ENCODE data around the gene NTMT1.

DNA sequence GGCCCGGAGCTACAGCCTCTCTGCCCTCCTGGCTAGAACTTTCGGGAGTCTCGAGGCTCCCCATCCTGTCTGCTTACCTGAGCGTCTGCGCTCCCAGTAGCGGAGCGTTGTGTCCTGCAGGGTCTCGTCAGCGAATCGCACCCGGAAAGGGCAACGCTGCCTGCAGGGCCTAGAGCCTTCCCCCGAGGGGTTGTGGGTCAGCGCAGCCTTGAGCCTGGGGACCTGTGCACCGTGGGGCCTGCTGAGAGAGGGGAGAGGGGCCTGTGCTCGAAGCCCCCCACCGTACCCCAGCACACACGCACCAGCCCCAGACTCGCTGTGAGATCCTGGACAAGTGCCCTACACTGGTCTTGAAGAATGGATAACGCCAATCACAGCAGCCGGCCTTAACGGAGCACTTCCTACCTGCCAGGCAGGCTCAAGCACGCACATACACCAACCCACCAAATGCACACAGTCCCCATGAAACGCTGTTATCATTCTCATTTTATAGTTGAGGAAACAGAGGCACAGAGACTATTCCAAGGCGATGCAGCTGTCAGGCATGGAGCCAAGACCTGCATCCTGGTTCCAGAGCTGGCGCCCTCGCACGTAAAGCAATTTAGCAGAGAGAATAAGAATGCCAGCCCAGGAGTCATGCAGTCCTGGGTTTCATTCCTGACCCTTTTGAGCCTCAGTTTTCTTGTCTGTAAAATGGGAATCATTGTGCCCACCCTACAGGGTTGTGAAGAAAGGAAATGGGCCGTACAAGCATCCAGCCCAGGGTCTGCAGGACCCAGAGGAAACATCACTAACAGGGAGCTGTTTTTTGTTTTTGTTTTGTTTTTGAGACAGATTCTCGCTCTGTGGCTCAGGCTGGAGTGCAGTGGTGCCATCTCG, 10.3 kb upstream of the NTMT1 start:
- no peak for TF ChIP-seq EZH2phosphoT487 (IDR thresholded peaks at IDR 0.05; ENCODE audit: borderline replicate concordance)
- TF ChIP-seq, protein P1, sequence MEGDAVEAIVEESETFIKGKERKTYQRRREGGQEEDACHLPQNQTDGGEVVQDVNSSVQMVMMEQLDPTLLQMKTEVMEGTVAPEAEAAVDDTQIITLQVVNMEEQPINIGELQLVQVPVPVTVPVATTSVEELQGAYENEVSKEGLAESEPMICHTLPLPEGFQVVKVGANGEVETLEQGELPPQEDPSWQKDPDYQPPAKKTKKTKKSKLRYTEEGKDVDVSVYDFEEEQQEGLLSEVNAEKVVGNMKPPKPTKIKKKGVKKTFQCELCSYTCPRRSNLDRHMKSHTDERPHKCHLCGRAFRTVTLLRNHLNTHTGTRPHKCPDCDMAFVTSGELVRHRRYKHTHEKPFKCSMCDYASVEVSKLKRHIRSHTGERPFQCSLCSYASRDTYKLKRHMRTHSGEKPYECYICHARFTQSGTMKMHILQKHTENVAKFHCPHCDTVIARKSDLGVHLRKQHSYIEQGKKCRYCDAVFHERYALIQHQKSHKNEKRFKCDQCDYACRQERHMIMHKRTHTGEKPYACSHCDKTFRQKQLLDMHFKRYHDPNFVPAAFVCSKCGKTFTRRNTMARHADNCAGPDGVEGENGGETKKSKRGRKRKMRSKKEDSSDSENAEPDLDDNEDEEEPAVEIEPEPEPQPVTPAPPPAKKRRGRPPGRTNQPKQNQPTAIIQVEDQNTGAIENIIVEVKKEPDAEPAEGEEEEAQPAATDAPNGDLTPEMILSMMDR (IDR thresholded peaks at IDR 0.05 in 2 of 3, conservative IDR thresholded peaks at IDR 0.05 in 1 of 3; ENCODE audit: borderline replicate concordance in 1 of 3, insufficient read depth in 1 of 3, low read depth in 2 of 3, low read length in 2 of 3) = no peak
- TF ChIP-seq POLR2A (IDR thresholded peaks at IDR 0.05; ENCODE audit: borderline replicate concordance, extremely low read depth, insufficient read depth, insufficient read length) = no peak
- TF ChIP-seq POLR2AphosphoS5 (IDR thresholded peaks at IDR 0.05; ENCODE audit: low read depth, low read length) = peak; percentile 23; the same call in 1 of the 2 replicates
- TF ChIP-seq YY1 (IDR thresholded peaks at IDR 0.05; ENCODE audit: extremely low read depth, insufficient replicate concordance, low read depth, low read length) = no peak
- TF ChIP-seq, protein P2, sequence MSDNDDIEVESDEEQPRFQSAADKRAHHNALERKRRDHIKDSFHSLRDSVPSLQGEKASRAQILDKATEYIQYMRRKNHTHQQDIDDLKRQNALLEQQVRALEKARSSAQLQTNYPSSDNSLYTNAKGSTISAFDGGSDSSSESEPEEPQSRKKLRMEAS (IDR thresholded peaks at IDR 0.05) = no peak
- TF ChIP-seq CBX3 (IDR thresholded peaks at IDR 0.05; ENCODE audit: low read depth) = no peak
- TF ChIP-seq ELF1 (IDR thresholded peaks at IDR 0.05; ENCODE audit: borderline replicate concordance, low read depth) = no peak
- no peak for TF ChIP-seq ZNF274 (IDR thresholded peaks at IDR 0.05; ENCODE audit: low read depth, low read length)
- TF ChIP-seq, protein P3, sequence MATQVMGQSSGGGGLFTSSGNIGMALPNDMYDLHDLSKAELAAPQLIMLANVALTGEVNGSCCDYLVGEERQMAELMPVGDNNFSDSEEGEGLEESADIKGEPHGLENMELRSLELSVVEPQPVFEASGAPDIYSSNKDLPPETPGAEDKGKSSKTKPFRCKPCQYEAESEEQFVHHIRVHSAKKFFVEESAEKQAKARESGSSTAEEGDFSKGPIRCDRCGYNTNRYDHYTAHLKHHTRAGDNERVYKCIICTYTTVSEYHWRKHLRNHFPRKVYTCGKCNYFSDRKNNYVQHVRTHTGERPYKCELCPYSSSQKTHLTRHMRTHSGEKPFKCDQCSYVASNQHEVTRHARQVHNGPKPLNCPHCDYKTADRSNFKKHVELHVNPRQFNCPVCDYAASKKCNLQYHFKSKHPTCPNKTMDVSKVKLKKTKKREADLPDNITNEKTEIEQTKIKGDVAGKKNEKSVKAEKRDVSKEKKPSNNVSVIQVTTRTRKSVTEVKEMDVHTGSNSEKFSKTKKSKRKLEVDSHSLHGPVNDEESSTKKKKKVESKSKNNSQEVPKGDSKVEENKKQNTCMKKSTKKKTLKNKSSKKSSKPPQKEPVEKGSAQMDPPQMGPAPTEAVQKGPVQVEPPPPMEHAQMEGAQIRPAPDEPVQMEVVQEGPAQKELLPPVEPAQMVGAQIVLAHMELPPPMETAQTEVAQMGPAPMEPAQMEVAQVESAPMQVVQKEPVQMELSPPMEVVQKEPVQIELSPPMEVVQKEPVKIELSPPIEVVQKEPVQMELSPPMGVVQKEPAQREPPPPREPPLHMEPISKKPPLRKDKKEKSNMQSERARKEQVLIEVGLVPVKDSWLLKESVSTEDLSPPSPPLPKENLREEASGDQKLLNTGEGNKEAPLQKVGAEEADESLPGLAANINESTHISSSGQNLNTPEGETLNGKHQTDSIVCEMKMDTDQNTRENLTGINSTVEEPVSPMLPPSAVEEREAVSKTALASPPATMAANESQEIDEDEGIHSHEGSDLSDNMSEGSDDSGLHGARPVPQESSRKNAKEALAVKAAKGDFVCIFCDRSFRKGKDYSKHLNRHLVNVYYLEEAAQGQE (IDR thresholded peaks at IDR 0.05; ENCODE audit: low read depth) = no peak
- TF ChIP-seq ZFX (IDR thresholded peaks at IDR 0.05) = no peak
- no peak for TF ChIP-seq SP1 (IDR thresholded peaks at IDR 0.05; ENCODE audit: low read depth)

Data from HCT116 (cell line).